Measurements from ENCODE around the gene RHOA.

Gene RHOA

GRCh38 chr3:49327485-49327884 is 84.3 kb downstream of the RHOA start:
- DNase-seq (ENCODE audit: low read depth in 2 of 2) = no peak

GRCh38 chr3:49324768-49325167 is 87.0 kb downstream of the RHOA start:
- DNase-seq (ENCODE audit: low read depth in 2 of 2) = no peak

- no peak for DNase-seq (ENCODE audit: low read depth in 2 of 2)
Measured at GRCh38 chr3:49316696-49317457, 94.9 kb downstream of the RHOA start.

GRCh38 chr3:49313896-49314688 is 97.7 kb downstream of the RHOA start:
- DNase-seq (ENCODE audit: low read depth in 2 of 2) = no peak

- no peak for DNase-seq (ENCODE audit: low read depth in 2 of 2)
Measured at GRCh38 chr3:49311283-49311682, 100.5 kb downstream of the RHOA start.

- no peak for DNase-seq (ENCODE audit: low read depth in 2 of 2)
Measured at GRCh38 chr3:49310677-49311076, 101.1 kb downstream of the RHOA start.

All from stimulated activated CD8-positive, alpha-beta memory T cell treated with anti-CD3 and anti-CD28 coated beads, Interleukin-2, amount 100 ng/mL, for 1 hour (primary cell).